ENCODE measurements around the gene DCP2. TPM values are rescaled to one million over a fixed set of nuclear protein-coding genes. Genes with fewer than 3 reads are reported as not detected.

DCP2 gene
- total RNA-seq, 1 experiment from 2014 or later = 186 TPM

- TF ChIP-seq ZNF281 (CRISPR knock-in tag; IDR thresholded peaks at IDR 0.05) (no peak), FOXP1 (CRISPR knock-in tag; IDR thresholded peaks at IDR 0.05; ENCODE audit: borderline replicate concordance) (no peak), CREB1 (CRISPR knock-in tag; IDR thresholded peaks at IDR 0.05) (no peak), CBFB (CRISPR knock-in tag; IDR thresholded peaks at IDR 0.05; ENCODE audit: low read depth) (no peak), HMGA2 (CRISPR knock-in tag; IDR thresholded peaks at IDR 0.05) (no peak), ESRRA (CRISPR knock-in tag; IDR thresholded peaks at IDR 0.05; ENCODE audit: borderline replicate concordance) (no peak)
These were observed 10.8 kb upstream of the DCP2 start (continued) for GRCh38 chr5:112965733-112966306.

- Mint-ChIP-seq H3K9me3 (no peaks in the 10 kb centered on the region), H3K36me3 (no peaks in the 10 kb centered on the region)
- CTCF ChIA-PET = interaction anchor here (0.6 to 1.8 kb wide), 3 partner anchors 9 to 119 kb away, joined by 5 to 6 read pairs (median 5); partner anchors contain the start of gene DCP2
These were observed 9.0 kb upstream of the DCP2 start for GRCh38 chr5:112967520-112968083.

More at GRCh38 chr5:112967520-112968083, 9.0 kb upstream of the DCP2 start:
- Mint-ChIP-seq H3K27ac (no peak overlapping the region), H3K27me3 (ENCODE audit: low read depth) (no peaks in the 10 kb centered on the region), H3K4me1 (peaks cover 36% of the 10 kb centered on the region), H3K4me3 (no peak overlapping the region)
- no peak for DNase-seq (ENCODE audit: low spot score)
- ATAC-seq = no peak
- POLR2A ChIA-PET = interaction anchor here (2.4 kb wide), 1 partner anchor 9 kb away, joined by 9 read pairs; the partner anchor contains the start of gene DCP2
- TF ChIP-seq CREM (CRISPR knock-in tag; IDR thresholded peaks at IDR 0.05) (no peak), TEAD1 (CRISPR knock-in tag; IDR thresholded peaks at IDR 0.05) (no peak), FOXK1 (CRISPR knock-in tag; IDR thresholded peaks at IDR 0.05) (no peak), ETV6 (CRISPR knock-in tag; IDR thresholded peaks at IDR 0.05) (no peak), IRF1 (CRISPR knock-in tag; IDR thresholded peaks at IDR 0.05) (no peak), ZNF532 (CRISPR knock-in tag; IDR thresholded peaks at IDR 0.05; ENCODE audit: borderline replicate concordance) (no peak), MLX (CRISPR knock-in tag; IDR thresholded peaks at IDR 0.05) (no peak)

All from WTC11 (cell line).